ENCODE results near the gene TGM6.

The TGM6 gene

GRCh38 chr20:2363587-2363986 is 17.1 kb upstream of the TGM6 start:
- no peak for FAIRE-seq

GRCh38 chr20:2364044-2364443 is 16.7 kb upstream of the TGM6 start:
- no peak for FAIRE-seq

More at GRCh38 chr20:2363587-2363986, 17.1 kb upstream of the TGM6 start:
- DNase-seq (ENCODE audit: low spot score): no peak

GRCh38 chr20:2365091-2365490 is 15.6 kb upstream of the TGM6 start:
- no peak for DNase-seq (ENCODE audit: low spot score)
- no peak for FAIRE-seq

More at GRCh38 chr20:2364044-2364443, 16.7 kb upstream of the TGM6 start:
- no peak for DNase-seq (ENCODE audit: low spot score)

- DNase-seq (ENCODE audit: low spot score) (no peak), FAIRE-seq (no peak)
Observed at GRCh38 chr20:2365666-2366065, 15.0 kb upstream of the TGM6 start.

- DNase-seq (ENCODE audit: low spot score) (no peak), FAIRE-seq (no peak)
Observed at GRCh38 chr20:2368621-2369020, 12.1 kb upstream of the TGM6 start.

- FAIRE-seq: no peak
- no peak for DNase-seq (ENCODE audit: low spot score)
Observed at GRCh38 chr20:2373098-2373497, 7.6 kb upstream of the TGM6 start.

- DNase-seq (ENCODE audit: low spot score): no peak
- no peak for FAIRE-seq
Observed at GRCh38 chr20:2374346-2375125, 6.2 kb upstream of the TGM6 start.

GRCh38 chr20:2378893-2379292 is 1.8 kb upstream of the TGM6 start:
- DNase-seq (ENCODE audit: low spot score) (no peak), FAIRE-seq (no peak)

GRCh38 chr20:2379511-2380229 is 1.0 kb upstream of the TGM6 start:
- DNase-seq (ENCODE audit: low spot score) (no peak), FAIRE-seq (no peak)

- FAIRE-seq: no peak
Observed at GRCh38 chr20:2381303-2381702, 602 bp downstream of the TGM6 start.

GRCh38 chr20:2382833-2383232 is 2.1 kb downstream of the TGM6 start:
- FAIRE-seq (no peak), DNase-seq (ENCODE audit: low spot score) (no peak)

More at GRCh38 chr20:2381303-2381702, 602 bp downstream of the TGM6 start:
- no peak for DNase-seq (ENCODE audit: low spot score)

- FAIRE-seq (no peak), DNase-seq (ENCODE audit: low spot score) (no peak)
Observed at GRCh38 chr20:2385026-2385425, 4.3 kb downstream of the TGM6 start.

- no peak for FAIRE-seq
- DNase-seq (ENCODE audit: low spot score): no peak
Observed at GRCh38 chr20:2385496-2385895, 4.8 kb downstream of the TGM6 start.

GRCh38 chr20:2386516-2387179 is 5.9 kb downstream of the TGM6 start:
- DNase-seq (ENCODE audit: low spot score): peak; percentile 54
- FAIRE-seq: no peak

GRCh38 chr20:2387180-2387577 is 6.5 kb downstream of the TGM6 start:
- no peak for DNase-seq (ENCODE audit: low spot score)
- no peak for FAIRE-seq

- DNase-seq (ENCODE audit: low spot score) (no peak), FAIRE-seq (no peak)
Observed at GRCh38 chr20:2387580-2387979, 6.9 kb downstream of the TGM6 start.

- FAIRE-seq (no peak), DNase-seq (ENCODE audit: low spot score) (no peak)
Observed at GRCh38 chr20:2390951-2391675, 10.4 kb downstream of the TGM6 start.

GRCh38 chr20:2394411-2395055 is 13.8 kb downstream of the TGM6 start:
- FAIRE-seq: no peak
- no peak for DNase-seq (ENCODE audit: low spot score)

- DNase-seq (ENCODE audit: low spot score): no peak
- FAIRE-seq: no peak
Observed at GRCh38 chr20:2395136-2395535, 14.4 kb downstream of the TGM6 start.

GRCh38 chr20:2396241-2396814 is 15.6 kb downstream of the TGM6 start:
- no peak for FAIRE-seq
- DNase-seq (ENCODE audit: low spot score): no peak

GRCh38 chr20:2397091-2397490 is 16.4 kb downstream of the TGM6 start:
- DNase-seq (ENCODE audit: low spot score) (no peak), FAIRE-seq (no peak)

Data from RCC 7860 (cell line).